Stimulated activated CD8-positive, alpha-beta memory T cell treated with anti-CD3 and anti-CD28 coated beads, Interleukin-2, amount 100 ng/mL, for 48 hours (primary cell): Measurements from ENCODE around the gene UTF1.

Source experiments
- DNase-seq, 2 donors: peaks; one replicate each; pipeline ENCODE4 v3.0.0-alpha.2; 2020; ENCODE audit warnings: low read depth in 2 of 2

UTF1 gene

GRCh38 chr10:133230044-133230361, at the start of gene UTF1:
Gene UTF1 (plus strand): TSS chr10:133230217. CDS start chr10:133230289, 72 bp downstream.
- DNase-seq: no peak

- DNase-seq: no peak
Measured at GRCh38 chr10:133180965-133181639, 48.9 kb upstream of the UTF1 start.

- no peak for DNase-seq
Measured at GRCh38 chr10:133182190-133182589, 47.8 kb upstream of the UTF1 start.

GRCh38 chr10:133182791-133183645, 47.0 kb upstream of the UTF1 start:
- DNase-seq: no peak

GRCh38 chr10:133183646-133184378, 46.2 kb upstream of the UTF1 start:
- no peak for DNase-seq

- DNase-seq: no peak
Measured at GRCh38 chr10:133184591-133185244, 45.3 kb upstream of the UTF1 start.

- DNase-seq: no peak
Measured at GRCh38 chr10:133185421-133185820, 44.6 kb upstream of the UTF1 start.

- DNase-seq: no peak
Measured at GRCh38 chr10:133185916-133186315, 44.1 kb upstream of the UTF1 start.

- DNase-seq: no peak
Measured at GRCh38 chr10:133186416-133187090, 43.5 kb upstream of the UTF1 start.

- no peak for DNase-seq
Measured at GRCh38 chr10:133187091-133187905, 42.7 kb upstream of the UTF1 start.

GRCh38 chr10:133187906-133188681, 41.9 kb upstream of the UTF1 start:
- no peak for DNase-seq

- no peak for DNase-seq
Measured at GRCh38 chr10:133189256-133189655, 40.8 kb upstream of the UTF1 start.

GRCh38 chr10:133189726-133190125, 40.3 kb upstream of the UTF1 start:
- no peak for DNase-seq

- no peak for DNase-seq
Measured at GRCh38 chr10:133190225-133190624, 39.8 kb upstream of the UTF1 start.

- no peak for DNase-seq
Measured at GRCh38 chr10:133191651-133192050, 38.4 kb upstream of the UTF1 start.

GRCh38 chr10:133194151-133194550, 35.9 kb upstream of the UTF1 start:
- DNase-seq: no peak

- DNase-seq: no peak
Measured at GRCh38 chr10:133195096-133195495, 34.9 kb upstream of the UTF1 start.

- DNase-seq: no peak
Measured at GRCh38 chr10:133195611-133196010, 34.4 kb upstream of the UTF1 start.

- no peak for DNase-seq
Measured at GRCh38 chr10:133196221-133196915, 33.6 kb upstream of the UTF1 start.
